Tibial nerve (tissue), 4 donors: ENCODE results near the gene PRSS12. TPM values are rescaled to one million over a fixed set of nuclear protein-coding genes. Genes with fewer than 3 reads are reported as not detected.
A peak's percentile ranks its signal among the peaks of the same experiment; 100 is the strongest.
"Not testable (repeated sequence)": the region's sequence is repeated elsewhere in the genome, so short reads cannot be mapped to it uniquely, and the experiment has no call there.

ENCODE experiments used
- DNase-seq, 2 donors: peaks; one replicate each; pipeline ENCODE4 v3.0.0-alpha.2; 2019; ENCODE audit warnings: low spot score in 2 of 2
- H3K27ac ChIP-seq, 4 donors: fragments of 200-600 bp; sonication (generic) in 3 of 4; one replicate each; pipeline ENCODE4 v1.5.1; 2017 to 2019; ENCODE audit warnings: mild to moderate bottlenecking in 1 of 4
- H3K27me3 ChIP-seq, 2 donors: fragments of 200-600 bp; sonication (generic) in 1 of 2; one replicate each; pipeline versions ENCODE4 v1.5.1 to v1.6.0; 2017 to 2019
- H3K36me3 ChIP-seq, 3 donors: fragments of 200-600 bp; sonication (generic); one replicate each; pipeline ENCODE4 v1.5.1; 2018 to 2019
- H3K4me1 ChIP-seq, 4 donors: fragments of 200-600 bp; sonication (generic) in 3 of 4; one replicate each; pipeline ENCODE4 v1.5.1; 2017 to 2019
- H3K4me3 ChIP-seq, 4 donors: fragments of 200-600 bp; sonication (generic) in 3 of 4; one replicate each; pipeline ENCODE4 v1.5.1; 2017 to 2019; ENCODE audit warnings: mild to moderate bottlenecking in 1 of 4, moderate library complexity in 1 of 4
- H3K9me3 ChIP-seq, 4 donors: fragments of 200-600 bp; sonication (generic) in 3 of 4; one replicate each; pipeline ENCODE4 v1.5.1; 2017 to 2019
- EP300 ChIP-seq, 2 donors: sonication (generic); formaldehyde crosslinking; IDR thresholded peaks; one replicate each; pipeline ENCODE4 v1.6.1; 2017; ENCODE audit warnings: antibody characterized with exemption in 2 of 2, mild to moderate bottlenecking in 1 of 2
- POLR2A ChIP-seq, 2 donors: fragments of 450-650 bp; IDR thresholded peaks; one replicate each; pipeline ENCODE4 v1.6.1; 2017; ENCODE audit warnings: antibody characterized with exemption in 2 of 2, mild to moderate bottlenecking in 2 of 2, moderate library complexity in 2 of 2
- WGBS, 2 donors: methylation state at CpG; one replicate each; pipeline ENCODE4 v1.1.5; 2018; 5-methylcytosine and 5-hydroxymethylcytosine counted together
- total RNA-seq, 4 donors: library from RNA; depleted of rRNA; stranded (reverse); fragments of >200 nt; gene quantifications; one replicate each; pipeline ENCODE4 v1.1.0, GENCODE V29; 2016
- TF ChIP-seq, protein P1 (sequence below), 5 experiments: fragments of 200-600 bp in 3 of 5; fragments of 450-650 bp in 2 of 5; sonication (generic) in 3 of 5; IDR thresholded peaks; one replicate each; pipeline ENCODE4 v1.5.1; 2016 to 2019; ENCODE audit warnings: antibody characterized with exemption in 5 of 5, mild to moderate bottlenecking in 3 of 5, moderate library complexity in 2 of 5

The PRSS12 gene
- total RNA-seq, 4 donors from 2014 or later = under 0.01 to 0.90 (median 0.21) TPM; not detected in 1

DNA sequence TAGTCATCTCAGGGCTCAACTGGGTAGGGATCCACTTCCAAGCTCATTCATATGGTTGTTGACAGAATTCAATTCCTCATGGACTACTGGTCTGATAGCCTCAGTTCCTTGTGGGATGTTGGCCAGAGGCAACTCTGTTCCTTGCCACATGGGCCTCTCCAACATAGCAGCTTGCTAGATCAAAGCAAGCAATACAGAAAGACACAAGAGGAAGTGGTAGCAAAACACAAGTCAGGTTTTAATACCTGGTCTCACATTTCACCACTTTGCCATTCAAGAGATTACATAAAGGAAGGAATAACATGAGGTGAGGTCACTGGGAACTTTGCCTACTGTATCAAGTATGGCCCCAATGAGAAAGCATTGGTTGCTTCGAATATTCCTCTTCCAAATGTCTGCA lies 79.2 kb downstream of the PRSS12 start:
- TF ChIP-seq EP300 (IDR thresholded peaks at IDR 0.05) (no peak), POLR2A (IDR thresholded peaks at IDR 0.05) (no peak)
- TF ChIP-seq, protein P1, sequence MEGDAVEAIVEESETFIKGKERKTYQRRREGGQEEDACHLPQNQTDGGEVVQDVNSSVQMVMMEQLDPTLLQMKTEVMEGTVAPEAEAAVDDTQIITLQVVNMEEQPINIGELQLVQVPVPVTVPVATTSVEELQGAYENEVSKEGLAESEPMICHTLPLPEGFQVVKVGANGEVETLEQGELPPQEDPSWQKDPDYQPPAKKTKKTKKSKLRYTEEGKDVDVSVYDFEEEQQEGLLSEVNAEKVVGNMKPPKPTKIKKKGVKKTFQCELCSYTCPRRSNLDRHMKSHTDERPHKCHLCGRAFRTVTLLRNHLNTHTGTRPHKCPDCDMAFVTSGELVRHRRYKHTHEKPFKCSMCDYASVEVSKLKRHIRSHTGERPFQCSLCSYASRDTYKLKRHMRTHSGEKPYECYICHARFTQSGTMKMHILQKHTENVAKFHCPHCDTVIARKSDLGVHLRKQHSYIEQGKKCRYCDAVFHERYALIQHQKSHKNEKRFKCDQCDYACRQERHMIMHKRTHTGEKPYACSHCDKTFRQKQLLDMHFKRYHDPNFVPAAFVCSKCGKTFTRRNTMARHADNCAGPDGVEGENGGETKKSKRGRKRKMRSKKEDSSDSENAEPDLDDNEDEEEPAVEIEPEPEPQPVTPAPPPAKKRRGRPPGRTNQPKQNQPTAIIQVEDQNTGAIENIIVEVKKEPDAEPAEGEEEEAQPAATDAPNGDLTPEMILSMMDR (IDR thresholded peaks at IDR 0.05) = no peak

DNA sequence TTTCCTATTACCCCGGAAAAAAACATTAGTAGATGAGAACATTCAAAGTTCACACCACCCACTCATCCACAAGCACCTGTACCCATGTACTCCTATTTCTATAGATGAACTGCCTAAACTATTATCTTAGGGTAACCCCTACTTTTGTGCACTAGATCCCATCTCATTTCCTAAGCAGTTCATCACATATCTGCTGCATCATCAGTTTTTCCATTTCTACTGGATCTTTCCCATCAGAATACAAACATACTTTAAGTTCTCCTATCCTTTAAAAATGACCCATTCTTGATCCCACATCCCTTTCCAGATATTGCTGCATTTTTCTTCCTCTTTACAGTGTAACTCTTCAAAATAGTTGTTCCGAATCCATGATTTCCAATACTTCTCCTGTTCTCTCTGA lies 81.0 kb downstream of the PRSS12 start:
- no peak for DNase-seq
- no peak for TF ChIP-seq POLR2A (IDR thresholded peaks at IDR 0.05)
- TF ChIP-seq, protein P1 (IDR thresholded peaks at IDR 0.05) = no peak
- TF ChIP-seq EP300 (IDR thresholded peaks at IDR 0.05) = no peak
- Histone ChIP-seq H3K27ac (no peak overlapping the region), H3K4me1 (peaks cover 0 to 4% (median 0%) of the 10 kb centered on the region in 4 donors), H3K9me3 (no peaks in the 10 kb centered on the region), H3K4me3 (no peak overlapping the region), H3K36me3 (no peaks in the 10 kb centered on the region), H3K27me3 (no peaks in the 10 kb centered on the region)
- WGBS, 2 donors = 85 to 95% methylated on average over 2 of the region's 2 CpGs

More for the DNA sequence above, 79.2 kb downstream of the PRSS12 start:
- H3K27me3 ChIP-seq = no peaks in the 10 kb centered on the region
- peaks cover 0 to 9% (median 0%) of the 10 kb centered on the region in 4 donors for H3K4me1 ChIP-seq
- DNase-seq = no peak
- H3K4me3 ChIP-seq = no peak overlapping the region
- no peak overlapping the region for H3K27ac ChIP-seq
- 88 to 97% methylated on average over 1 of the region's 1 CpG for WGBS, 2 donors
- H3K36me3 ChIP-seq = no peaks in the 10 kb centered on the region
- no peaks in the 10 kb centered on the region for H3K9me3 ChIP-seq

DNA sequence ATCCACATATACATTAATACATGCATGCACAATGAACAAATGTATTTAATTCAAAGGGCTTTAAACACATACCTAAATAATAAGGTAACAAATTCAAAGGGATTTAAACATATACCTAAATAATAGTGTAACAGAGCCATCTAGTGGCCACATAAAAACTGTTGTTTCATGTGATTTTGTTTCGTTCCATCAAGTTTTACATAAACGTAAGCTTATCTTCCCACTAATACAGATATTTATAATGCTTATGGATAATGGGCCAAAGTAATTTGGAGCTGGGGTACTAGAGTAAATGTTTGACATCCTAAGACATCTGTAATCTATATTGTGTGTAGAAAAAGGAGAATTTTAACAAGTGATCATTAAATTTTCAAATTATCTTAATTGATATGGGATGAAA lies 82.3 kb downstream of the PRSS12 start:
- 1% methylated on average over 2 of the region's 2 CpGs for WGBS, 2 donors
- TF ChIP-seq POLR2A (IDR thresholded peaks at IDR 0.05) (no peak), EP300 (IDR thresholded peaks at IDR 0.05) (no peak)
- TF ChIP-seq, protein P1 (IDR thresholded peaks at IDR 0.05) = peak; percentile 26 to 57 (median 42)
- Histone ChIP-seq H3K4me1 (peaks cover 0 to 7% (median 0%) of the 10 kb centered on the region in 4 donors), H3K27ac (no peak overlapping the region), H3K36me3 (no peaks in the 10 kb centered on the region), H3K27me3 (no peaks in the 10 kb centered on the region), H3K4me3 (no peak overlapping the region), H3K9me3 (no peaks in the 10 kb centered on the region)
- DNase-seq = peak in 1 of 2 donors; percentile 37

DNA sequence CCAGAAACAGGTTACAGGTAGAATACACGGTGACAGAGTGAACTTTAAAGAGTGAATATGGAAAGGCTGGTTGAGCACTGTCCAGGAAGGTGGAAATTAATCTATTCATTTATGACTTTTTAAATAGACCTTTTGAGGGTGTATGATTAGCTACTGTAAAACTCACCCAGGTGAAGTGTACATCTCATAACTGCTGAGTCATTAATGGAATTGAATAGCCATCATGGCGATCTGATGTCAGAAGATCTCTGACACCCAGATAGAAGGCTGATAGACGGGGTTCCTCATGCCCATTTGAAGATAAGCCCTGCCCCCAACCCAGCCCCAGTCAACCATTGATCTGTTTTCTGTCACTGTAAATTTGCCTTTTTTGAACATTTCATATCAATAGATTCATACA lies 84.0 kb downstream of the PRSS12 start:
- no peaks in the 10 kb centered on the region for H3K36me3 ChIP-seq
- no peak overlapping the region for H3K27ac ChIP-seq
- TF ChIP-seq POLR2A (IDR thresholded peaks at IDR 0.05) (no peak), EP300 (IDR thresholded peaks at IDR 0.05) (no peak)
- TF ChIP-seq, protein P1 (IDR thresholded peaks at IDR 0.05) = no peak
- H3K9me3 ChIP-seq = no peaks in the 10 kb centered on the region
- H3K27me3 ChIP-seq = no peaks in the 10 kb centered on the region
- H3K4me1 ChIP-seq = peaks cover 0 to 11% (median 0%) of the 10 kb centered on the region in 4 donors
- no peak overlapping the region for H3K4me3 ChIP-seq
- WGBS, 2 donors = 71 to 73% methylated on average over 3 of the region's 3 CpGs
- no peak for DNase-seq

DNA sequence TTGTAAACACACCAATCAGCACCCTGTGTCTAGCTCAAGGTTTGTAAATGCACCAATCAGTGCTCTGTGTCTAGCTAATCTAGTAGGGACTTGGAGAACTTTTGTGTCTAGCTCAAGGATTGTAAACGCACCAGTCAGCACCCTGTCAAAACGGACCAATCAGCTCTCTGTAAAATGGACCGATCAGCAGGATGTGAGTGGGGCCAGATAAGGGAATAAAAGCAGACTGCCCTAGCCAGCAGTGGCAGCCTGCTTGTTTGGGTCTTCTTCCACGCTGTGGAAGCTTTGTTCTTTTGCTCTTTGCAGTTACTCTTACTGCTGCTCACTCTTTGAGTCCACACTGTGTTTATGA lies 86.7 kb downstream of the PRSS12 start:
- not testable (repeated sequence) for H3K27me3 ChIP-seq, H3K36me3 ChIP-seq, DNase-seq, H3K4me3 ChIP-seq, H3K9me3 ChIP-seq, H3K27ac ChIP-seq
- H3K4me1 ChIP-seq = peaks cover 0 to 11% (median 0%) of the 10 kb centered on the region in 4 donors
- 89 to 91% methylated on average over 4 of the region's 4 CpGs for WGBS, 2 donors
